M059J (cell line): ENCODE data around the gene DRGX. TPM values are rescaled to one million over a fixed set of nuclear protein-coding genes. Genes with fewer than 3 reads are reported as not detected.

Source experiments
- DNase-seq: peaks from one replicate; pipeline ENCODE4 v3.0.0-alpha.2; 2012; ENCODE audit warnings: low read depth
- total RNA-seq: library from RNA; depleted of rRNA; stranded (reverse); fragments of >200 nt; shearing (Covaris generic); gene quantifications from 2 replicates; pipeline ENCODE4 v1.2.3, GENCODE V29; 2014

DRGX gene
- total RNA-seq, 1 experiment from 2014 or later = not detected

- DNase-seq = no peak
These were observed 57.3 kb downstream of the DRGX start for GRCh38 chr10:49338604-49339003.

GRCh38 chr10:49335364-49335972 is 60.4 kb downstream of the DRGX start:
- DNase-seq = no peak

- no peak for DNase-seq
These were observed 60.9 kb downstream of the DRGX start for GRCh38 chr10:49334964-49335363.

- DNase-seq = no peak
These were observed 62.7 kb downstream of the DRGX start for GRCh38 chr10:49333192-49333591.

- no peak for DNase-seq
These were observed 63.1 kb downstream of the DRGX start for GRCh38 chr10:49332768-49333167.

GRCh38 chr10:49332333-49332732 is 63.6 kb downstream of the DRGX start:
- no peak for DNase-seq

- no peak for DNase-seq
These were observed 64.5 kb downstream of the DRGX start for GRCh38 chr10:49331431-49331830.

GRCh38 chr10:49330127-49330665 is 65.7 kb downstream of the DRGX start:
- no peak for DNase-seq

GRCh38 chr10:49329146-49329505 is 66.8 kb downstream of the DRGX start:
- no peak for DNase-seq

GRCh38 chr10:49328401-49329145 is 67.3 kb downstream of the DRGX start:
- no peak for DNase-seq

- no peak for DNase-seq
These were observed 68.7 kb downstream of the DRGX start for GRCh38 chr10:49327036-49327813.

GRCh38 chr10:49325916-49326783 is 69.7 kb downstream of the DRGX start:
- DNase-seq = no peak

- no peak for DNase-seq
These were observed 70.6 kb downstream of the DRGX start for GRCh38 chr10:49325131-49325915.

GRCh38 chr10:49324711-49325110 is 71.2 kb downstream of the DRGX start:
- DNase-seq = peak; percentile 4

GRCh38 chr10:49323896-49324270 is 72.0 kb downstream of the DRGX start:
- no peak for DNase-seq

GRCh38 chr10:49323171-49323895 is 72.6 kb downstream of the DRGX start:
- no peak for DNase-seq

- DNase-seq = no peak
These were observed 73.3 kb downstream of the DRGX start for GRCh38 chr10:49322371-49323170.

- DNase-seq = no peak
These were observed 74.9 kb downstream of the DRGX start for GRCh38 chr10:49321021-49321420.

- DNase-seq = no peak
These were observed 75.7 kb downstream of the DRGX start for GRCh38 chr10:49320191-49320590.
